ENCODE data around the gene TMEM63C.

- TF ChIP-seq POLR2A (IDR thresholded peaks at IDR 0.05; ENCODE audit: low read length) (no peak), GATA1 (IDR thresholded peaks at IDR 0.05; ENCODE audit: low read depth, low read length) (no peak)
Measured at GRCh38 chr14:77141214-77142004, 40.2 kb upstream of the TMEM63C start, which contains the start of gene ZDHHC22.
